T-cell (primary cell): ENCODE data around the gene IRGM. TPM values are rescaled to one million over a fixed set of nuclear protein-coding genes. Genes with fewer than 3 reads are reported as not detected.
"Not testable (repeated sequence)": the region's sequence is repeated elsewhere in the genome, so short reads cannot be mapped to it uniquely, and the experiment has no call there.

Experiments
- ATAC-seq, 4 experiments: fragments of 200-7000 bp in 3 of 4; fragments of 150-1000 bp in 1 of 4; cut with Tn5 transposase; replicated peaks in 1 of 4; 1 replicate in 3 of 4; 2 replicates in 1 of 4; pipeline ENCODE4 v1.10.0; 2021; ENCODE audit warnings: moderate library complexity in 3 of 4, mild to moderate bottlenecking in 2 of 4, moderate number of reproducible peaks in 1 of 4
- CTCF ChIA-PET, 2 donors: fragments of 300-600 bp; sonication (Branson Sonifier 250); formaldehyde crosslinking; loops; one replicate each; lab custom pipeline; 2022; ENCODE audit warnings: antibody characterized with exemption in 2 of 2; lab: Charles Lee
- POLR2A ChIA-PET, 2 donors: fragments of 300-600 bp; sonication (Branson Sonifier 250); formaldehyde crosslinking; loops; one replicate each; lab custom pipeline; 2022; ENCODE audit warnings: antibody characterized with exemption in 2 of 2; lab: Charles Lee
- DNase-seq, 35 experiments: peaks; one replicate each; pipeline versions ENCODE4 v3.0.0 to v3.0.0-alpha.2; 2013 to 2023
- H3K27ac ChIP-seq: one replicate; pipeline ENCODE4 v1.5.1; 2013; ENCODE audit warnings: low read length
- H3K27me3 ChIP-seq, 2 experiments: replicated peaks in 1 of 2; 1 replicate in 1 of 2; 2 replicates in 1 of 2; pipeline versions ENCODE4 v1.6.1 to v1.7.0; 2013; ENCODE audit warnings: low read length in 1 of 2, mixed read lengths in 1 of 2; ENCODE audit not compliant: control insufficient read depth in 2 of 2, insufficient read depth in 2 of 2; ENCODE audit errors: extremely low read depth in 1 of 2
- H3K36me3 ChIP-seq, 2 donors: 1 replicate in 1 of 2; 2 replicates in 1 of 2; pipeline versions ENCODE4 v1.6.1 to v1.7.0; 2013; ENCODE audit warnings: low read length in 1 of 2; ENCODE audit not compliant: control insufficient read depth in 2 of 2, insufficient read depth in 1 of 2; ENCODE audit errors: extremely low read depth in 1 of 2
- H3K4me1 ChIP-seq, 2 experiments: 1 replicate in 1 of 2; 2 replicates in 1 of 2; pipeline versions ENCODE4 v1.6.1 to v1.7.0; 2013; ENCODE audit warnings: low read length in 2 of 2, mixed read lengths in 1 of 2; ENCODE audit not compliant: insufficient read depth in 2 of 2, control insufficient read depth in 1 of 2; ENCODE audit errors: extremely low read depth in 1 of 2
- H3K4me3 ChIP-seq, 2 donors: 1 replicate in 1 of 2; 2 replicates in 1 of 2; pipeline versions ENCODE4 v1.5.1 to v1.7.0; 2013; ENCODE audit warnings: mild to moderate bottlenecking in 2 of 2, low read length in 1 of 2, moderate library complexity in 1 of 2; ENCODE audit not compliant: control insufficient read depth in 1 of 2; ENCODE audit errors: extremely low read depth in 1 of 2
- H3K9me3 ChIP-seq: 2 replicates; pipeline ENCODE4 v1.7.0; 2013
- H3K27ac Mint-ChIP-seq, 2 donors: one replicate each; pipeline ENCODE4 v1.8.0; 2020 to 2021; ENCODE audit warnings: mild to moderate bottlenecking in 2 of 2, mixed read lengths in 2 of 2
- H3K27me3 Mint-ChIP-seq, 2 donors: one replicate each; pipeline ENCODE4 v1.8.0; 2021 to 2022; ENCODE audit warnings: mixed read lengths in 2 of 2
- H3K36me3 Mint-ChIP-seq: one replicate; pipeline ENCODE4 v1.8.0; 2021; ENCODE audit warnings: mixed read lengths
- H3K4me1 Mint-ChIP-seq, 3 donors: one replicate each; pipeline ENCODE4 v1.8.0; 2020 to 2022; ENCODE audit warnings: mixed read lengths in 3 of 3, mild to moderate bottlenecking in 1 of 3
- H3K4me3 Mint-ChIP-seq, 3 donors: one replicate each; pipeline ENCODE4 v1.8.0; 2020 to 2022; ENCODE audit warnings: mild to moderate bottlenecking in 3 of 3, mixed read lengths in 3 of 3, moderate library complexity in 3 of 3
- H3K9me3 Mint-ChIP-seq, 3 donors: one replicate each; pipeline ENCODE4 v1.8.0; 2020 to 2022; ENCODE audit warnings: mixed read lengths in 3 of 3
- WGBS: methylation state at CpG from one replicate; pipeline ENCODE4 v1.1.5; 2013; ENCODE audit warnings: missing lambda C conversion rate; ENCODE audit not compliant: insufficient coverage; 5-methylcytosine and 5-hydroxymethylcytosine counted together
- total RNA-seq, 35 experiments: library from RNA in 6 of 35; stranded (reverse) in 6 of 35; fragments of 120-200 nt in 1 of 35; gene quantifications; one replicate each; pipeline versions ENCODE4 v1.2.1 to v1.2.4 and lab custom pipeline; 2013 to 2026

Gene IRGM
- total RNA-seq, 5 donors from 2014 or later (not counting 1 experiment from before 2014, with no cell fraction given): 2.1 to 3.9 (median 2.9) TPM

GRCh38 chr5:150846654-150847333 is 473 bp downstream of the IRGM start:
- ATAC-seq: peak; percentile 90 to 95 (median 92)
- Histone ChIP-seq H3K27me3 (no peaks in the 10 kb centered on the region), H3K4me3 (peak overlapping the region in 1 of 2 donors; percentile 42), H3K9me3 (no peaks in the 10 kb centered on the region), H3K36me3 (no peaks in the 10 kb centered on the region), H3K4me1 (peaks cover 5 to 19% of the 10 kb centered on the region in 2 experiments), H3K27ac (peak overlapping the region; percentile 69)
- no peaks in the 10 kb centered on the region for H3K27me3 Mint-ChIP-seq
- peak overlapping the region; percentile 86 to 92 for H3K27ac Mint-ChIP-seq
- CTCF ChIA-PET: interaction anchor here (0.6 to 3.2 kb wide), 37 partner anchors 32 to 600 kb away, joined by 3 to 53 read pairs (median 4); partner anchors contain the start of genes RBM22 (in 2 of the 2), SMIM3 (in 2 of the 2), CD74 (in 1 of the 2) and DCTN4 (in 1 of the 2)
- H3K9me3 Mint-ChIP-seq: no peaks in the 10 kb centered on the region
- no peaks in the 10 kb centered on the region for H3K36me3 Mint-ChIP-seq
- H3K4me1 Mint-ChIP-seq: peaks cover 13 to 23% (median 16%) of the 10 kb centered on the region in 3 donors
- peak overlapping the region; percentile 72 to 79 (median 75) for H3K4me3 Mint-ChIP-seq
- POLR2A ChIA-PET: interaction anchor here in 1 of 2 donors (0.6 to 2.0 kb wide), 5 partner anchors 63 to 406 kb away, joined by 3 to 11 read pairs (median 3); partner anchors contain the start of genes DCTN4 and RBM22
- WGBS: 8% methylated on average over 8 of the region's 22 CpGs
- peak; percentile 9 to 91 (median 52) for DNase-seq

GRCh38 chr5:150847334-150847695 is 994 bp downstream of the IRGM start:
- no peaks in the 10 kb centered on the region for H3K27me3 Mint-ChIP-seq
- DNase-seq (no peak), ATAC-seq (no peak)
- POLR2A ChIA-PET: interaction anchor here in 1 of 2 donors (0.6 to 2.0 kb wide), 4 partner anchors 89 to 405 kb away, joined by 3 to 11 read pairs (median 4); partner anchors contain the start of genes DCTN4 and RBM22
- no peaks in the 10 kb centered on the region for H3K27me3 ChIP-seq
- H3K9me3 ChIP-seq: no peaks in the 10 kb centered on the region
- no peaks in the 10 kb centered on the region for H3K9me3 Mint-ChIP-seq
- H3K27ac Mint-ChIP-seq: peak overlapping the region in 1 of 2 donors; percentile 86
- no peak overlapping the region for H3K4me3 ChIP-seq
- no peak overlapping the region for H3K27ac ChIP-seq
- H3K4me3 Mint-ChIP-seq: peak overlapping the region in 2 of 3 donors; percentile 72 to 79
- CTCF ChIA-PET: interaction anchor here (0.8 to 3.2 kb wide), 26 partner anchors 32 to 405 kb away, joined by 3 to 53 read pairs (median 4); partner anchors contain the start of genes RBM22 (in 2 of the 2) and DCTN4 (in 1 of the 2)
- no peaks in the 10 kb centered on the region for H3K36me3 Mint-ChIP-seq
- H3K4me1 ChIP-seq: peaks cover 5 to 19% of the 10 kb centered on the region in 2 experiments
- no peaks in the 10 kb centered on the region for H3K36me3 ChIP-seq
- WGBS: 94% methylated on average over 3 of the region's 5 CpGs
- H3K4me1 Mint-ChIP-seq: peaks cover 13 to 23% (median 16%) of the 10 kb centered on the region in 3 donors

GRCh38 chr5:150848271-150848670 is 1.9 kb downstream of the IRGM start:
- Histone ChIP-seq H3K27me3 (no peaks in the 10 kb centered on the region), H3K4me3 (no peak overlapping the region), H3K4me1 (peaks cover 5 to 19% of the 10 kb centered on the region in 2 experiments), H3K36me3 (no peaks in the 10 kb centered on the region), H3K27ac (no peak overlapping the region), H3K9me3 (no peaks in the 10 kb centered on the region)
- Mint-ChIP-seq H3K9me3 (no peaks in the 10 kb centered on the region), H3K27ac (no peak overlapping the region), H3K4me1 (peaks cover 13 to 23% (median 16%) of the 10 kb centered on the region in 3 donors), H3K36me3 (no peaks in the 10 kb centered on the region), H3K27me3 (no peaks in the 10 kb centered on the region), H3K4me3 (no peak overlapping the region)
- DNase-seq: no peak
- ATAC-seq: no peak
- CTCF ChIA-PET: interaction anchor here (0.6 to 3.2 kb wide), 6 partner anchors 47 to 389 kb away, joined by 3 to 43 read pairs (median 12); no protein-coding TSS in a partner anchor
- 64% methylated on average over 3 of the region's 4 CpGs for WGBS
- POLR2A ChIA-PET: no interaction called here

GRCh38 chr5:150851039-150851438 is 4.7 kb downstream of the IRGM start:
- no CpG with 5 or more reads among the region's 3 CpGs for WGBS
- H3K9me3 Mint-ChIP-seq: no peaks in the 10 kb centered on the region
- Histone ChIP-seq H3K27me3 (no peaks in the 10 kb centered on the region), H3K36me3 (no peaks in the 10 kb centered on the region), H3K4me3 (no peak overlapping the region), H3K9me3 (no peaks in the 10 kb centered on the region), H3K4me1 (peaks cover 5 to 13% of the 10 kb centered on the region in 2 experiments), H3K27ac (no peak overlapping the region)
- no peak for DNase-seq
- no peak for ATAC-seq
- H3K4me3 Mint-ChIP-seq: no peak overlapping the region
- POLR2A ChIA-PET: no interaction called here
- CTCF ChIA-PET: interaction anchor here in 1 of 2 donors (0.9 to 1.0 kb wide), 2 partner anchors 51 to 118 kb away, joined by 3 read pairs; no protein-coding TSS in a partner anchor
- H3K4me1 Mint-ChIP-seq: peaks cover 19 to 28% (median 23%) of the 10 kb centered on the region in 3 donors
- no peaks in the 10 kb centered on the region for H3K27me3 Mint-ChIP-seq
- H3K27ac Mint-ChIP-seq: no peak overlapping the region
- H3K36me3 Mint-ChIP-seq: peaks cover 4% of the 10 kb centered on the region

- no CpG with 5 or more reads among the region's 2 CpGs for WGBS
- no peak for DNase-seq
Measured at GRCh38 chr5:150853561-150853960, 7.2 kb downstream of the IRGM start.

GRCh38 chr5:150856700-150857099 is 10.4 kb downstream of the IRGM start:
- no CpG with 5 or more reads among the region's 3 CpGs for WGBS
- peaks cover 5 to 10% (median 10%) of the 10 kb centered on the region in 3 donors for H3K4me1 Mint-ChIP-seq
- H3K4me1 ChIP-seq, DNase-seq, ATAC-seq, POLR2A ChIA-PET, H3K27ac Mint-ChIP-seq, H3K4me3 Mint-ChIP-seq, H3K27ac ChIP-seq, H3K27me3 ChIP-seq, CTCF ChIA-PET, H3K9me3 ChIP-seq, H3K27me3 Mint-ChIP-seq, H3K36me3 Mint-ChIP-seq, H3K36me3 ChIP-seq, H3K4me3 ChIP-seq: not testable (repeated sequence)
- peaks cover 3 to 11% (median 5%) of the 10 kb centered on the region in 3 donors for H3K9me3 Mint-ChIP-seq

More at GRCh38 chr5:150853561-150853960, 7.2 kb downstream of the IRGM start:
- Histone ChIP-seq H3K36me3 (no peaks in the 10 kb centered on the region), H3K27me3 (no peaks in the 10 kb centered on the region), H3K4me3 (no peak overlapping the region), H3K4me1 (no peaks in the 10 kb centered on the region), H3K27ac (no peak overlapping the region), H3K9me3 (no peaks in the 10 kb centered on the region)
- no peak for ATAC-seq
- ChIA-PET CTCF (interaction anchor here in 1 of 2 donors (0.6 kb wide), 1 partner anchor 70 kb away, joined by 6 read pairs; no protein-coding TSS in a partner anchor), POLR2A (no interaction called here)
- Mint-ChIP-seq H3K4me3 (peak overlapping the region; percentile 22 to 40 (median 35)), H3K36me3 (peaks cover 4% of the 10 kb centered on the region), H3K27ac (no peak overlapping the region), H3K4me1 (peaks cover 5 to 12% (median 10%) of the 10 kb centered on the region in 3 donors), H3K9me3 (no peaks in the 10 kb centered on the region), H3K27me3 (no peaks in the 10 kb centered on the region)
